GM21528 (cell line): ENCODE results near the gene PAPOLB.

ENCODE experiments used
- ATAC-seq: cut with Tn5 transposase; IDR thresholded peaks from one replicate; pipeline ENCODE4 v1.9.1; 2021; ENCODE audit warnings: mild to moderate bottlenecking, moderate library complexity; ENCODE audit not compliant: unreplicated experiment, low FRiP score

The PAPOLB gene

GRCh38 chr7:4842319-4843064 is 19.3 kb downstream of the PAPOLB start:
- ATAC-seq: no peak

GRCh38 chr7:4841836-4842235 is 20.0 kb downstream of the PAPOLB start:
- ATAC-seq: no peak

- ATAC-seq: no peak
These were observed 20.6 kb downstream of the PAPOLB start for GRCh38 chr7:4841007-4841784.

GRCh38 chr7:4840079-4840501 is 21.7 kb downstream of the PAPOLB start:
- no peak for ATAC-seq

GRCh38 chr7:4838626-4839334 is 23.1 kb downstream of the PAPOLB start:
- no peak for ATAC-seq

GRCh38 chr7:4837803-4838625 is 23.8 kb downstream of the PAPOLB start:
- ATAC-seq: no peak

- ATAC-seq: no peak
These were observed 24.6 kb downstream of the PAPOLB start for GRCh38 chr7:4837041-4837802.

GRCh38 chr7:4836206-4836661 is 25.6 kb downstream of the PAPOLB start:
- no peak for ATAC-seq

GRCh38 chr7:4835398-4836205 is 26.2 kb downstream of the PAPOLB start:
- no peak for ATAC-seq

GRCh38 chr7:4834601-4835397 is 27.0 kb downstream of the PAPOLB start:
- no peak for ATAC-seq

GRCh38 chr7:4833691-4834600 is 27.9 kb downstream of the PAPOLB start:
- ATAC-seq: no peak

GRCh38 chr7:4833176-4833575 is 28.7 kb downstream of the PAPOLB start:
- ATAC-seq: no peak

GRCh38 chr7:4832711-4833110 is 29.1 kb downstream of the PAPOLB start:
- no peak for ATAC-seq

GRCh38 chr7:4831723-4832495 is 29.9 kb downstream of the PAPOLB start:
- ATAC-seq: no peak

- peak; percentile 50 for ATAC-seq
These were observed 31.7 kb downstream of the PAPOLB start for GRCh38 chr7:4830176-4830575.

GRCh38 chr7:4828720-4829383 is 33.0 kb downstream of the PAPOLB start:
- ATAC-seq: no peak
